CD4-positive, alpha-beta T cell treated with Interleukin-10 for 1 hour (primary cell): ENCODE data around the gene USH2A.
"Not testable (repeated sequence)": the region's sequence is repeated elsewhere in the genome, so short reads cannot be mapped to it uniquely, and the experiment has no call there.

Experiments
- DNase-seq: peaks from one replicate; pipeline ENCODE4 v3.0.0-alpha.2; 2020

The USH2A gene

GRCh38 chr1:216186141-216186540 lies 237.1 kb downstream of the USH2A start:
- no peak for DNase-seq

DNA sequence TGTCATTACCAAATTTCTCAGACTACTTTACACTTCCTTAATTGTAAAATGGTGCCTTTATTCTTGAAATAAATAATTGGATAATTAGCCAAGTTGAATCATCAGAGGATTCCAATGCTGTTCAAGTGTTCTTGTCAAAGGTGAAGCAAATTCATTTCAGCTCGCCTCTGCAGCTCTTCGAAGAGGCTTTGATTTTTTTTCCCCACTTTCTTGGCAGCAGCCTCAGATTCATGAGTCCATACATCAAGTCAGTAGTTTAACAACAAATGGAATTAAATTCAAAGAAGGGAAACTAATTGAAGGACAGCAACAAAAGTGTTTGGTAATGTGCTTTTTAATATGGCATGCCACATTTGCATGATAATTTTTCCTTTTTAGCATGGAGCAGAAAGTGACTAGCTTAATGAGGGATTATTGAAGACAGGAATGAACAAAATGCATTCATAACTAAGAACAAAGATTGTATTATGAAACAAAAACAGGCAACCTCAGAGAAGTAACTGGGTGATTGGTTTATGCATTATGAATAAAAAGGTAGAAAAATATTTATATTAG lies 239.0 kb downstream of the USH2A start:
- no peak for DNase-seq

GRCh38 chr1:216183454-216183853 lies 239.8 kb downstream of the USH2A start:
- DNase-seq = no peak

DNA sequence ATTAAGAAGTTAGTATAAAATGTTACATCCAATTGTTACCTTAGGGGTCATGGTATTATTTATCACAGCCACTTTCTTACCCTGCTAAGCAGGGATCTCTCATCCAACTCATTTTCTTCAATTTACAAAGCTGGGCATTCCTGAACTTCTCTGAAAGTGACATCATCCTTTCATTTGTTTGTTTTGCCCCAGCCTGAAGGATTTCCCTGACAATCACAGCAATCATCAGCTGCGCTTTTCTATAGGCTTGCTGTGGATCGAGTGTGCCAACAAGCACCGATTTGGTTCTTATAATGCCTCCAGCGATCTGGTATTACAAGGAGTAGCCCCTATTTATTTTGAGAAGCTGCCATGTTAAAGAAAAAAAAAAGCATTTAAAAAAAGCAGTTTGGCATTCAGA lies 240.2 kb downstream of the USH2A start:
- DNase-seq = no peak

- DNase-seq = no peak
These were observed 241.7 kb downstream of the USH2A start for GRCh38 chr1:216181590-216181989.

DNA sequence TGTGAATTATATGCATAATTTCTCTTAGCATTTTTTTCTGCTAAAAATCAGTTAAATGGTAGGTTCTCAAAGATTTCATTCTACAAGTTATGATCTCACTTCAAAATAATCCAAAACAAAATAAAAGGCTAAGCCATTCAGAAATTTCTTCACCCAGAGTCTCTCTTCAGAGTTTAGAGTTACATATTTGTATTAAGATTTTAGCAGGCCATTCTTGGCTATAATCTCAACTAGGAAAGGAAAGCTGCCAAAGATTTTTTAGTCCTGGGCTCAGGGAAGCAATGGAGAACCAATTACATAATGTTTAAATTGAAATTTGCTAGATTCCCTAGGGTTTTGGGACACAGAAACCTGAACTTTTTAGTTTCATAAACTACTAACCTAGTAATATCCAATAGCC lies 245.0 kb downstream of the USH2A start:
- DNase-seq = no peak

DNA sequence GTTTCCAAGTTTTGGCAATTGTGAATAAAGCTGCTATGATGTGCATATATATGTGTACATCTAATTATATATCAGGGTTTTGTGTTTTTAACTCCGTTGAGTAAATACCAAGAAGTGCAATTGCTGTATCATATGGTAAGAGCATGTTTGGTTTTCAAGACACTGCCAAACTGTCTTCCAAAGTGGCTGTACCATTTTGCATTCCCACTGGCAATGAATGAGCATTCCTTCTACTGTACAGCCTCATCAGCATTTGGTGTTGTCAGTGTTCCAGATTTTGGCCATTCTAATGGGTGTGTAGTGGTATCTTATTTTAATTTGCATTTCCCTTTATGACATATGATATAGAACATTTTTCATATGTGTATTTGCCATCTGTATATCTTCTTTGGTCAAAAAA lies 246.3 kb downstream of the USH2A start:
- DNase-seq = no peak

DNA sequence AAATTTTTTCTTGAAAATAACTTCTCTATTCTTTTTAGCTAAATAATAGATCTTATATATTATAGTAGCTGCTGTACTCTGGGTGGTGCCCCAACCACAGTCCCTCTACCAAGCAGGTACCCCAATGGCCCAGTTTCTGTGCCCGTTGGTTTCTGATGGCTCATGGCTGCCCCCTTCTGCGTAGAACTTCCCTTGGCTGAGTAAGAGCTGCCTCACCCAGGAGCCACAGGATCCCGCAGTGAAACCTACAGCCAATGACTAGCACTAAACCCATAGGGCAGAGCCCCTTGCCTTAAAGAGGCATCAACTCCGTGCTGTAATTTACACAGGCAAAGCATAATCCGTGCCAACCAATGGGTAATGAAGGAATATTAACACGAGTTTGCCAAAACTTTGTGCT lies 247.5 kb downstream of the USH2A start:
- DNase-seq = no peak

DNA sequence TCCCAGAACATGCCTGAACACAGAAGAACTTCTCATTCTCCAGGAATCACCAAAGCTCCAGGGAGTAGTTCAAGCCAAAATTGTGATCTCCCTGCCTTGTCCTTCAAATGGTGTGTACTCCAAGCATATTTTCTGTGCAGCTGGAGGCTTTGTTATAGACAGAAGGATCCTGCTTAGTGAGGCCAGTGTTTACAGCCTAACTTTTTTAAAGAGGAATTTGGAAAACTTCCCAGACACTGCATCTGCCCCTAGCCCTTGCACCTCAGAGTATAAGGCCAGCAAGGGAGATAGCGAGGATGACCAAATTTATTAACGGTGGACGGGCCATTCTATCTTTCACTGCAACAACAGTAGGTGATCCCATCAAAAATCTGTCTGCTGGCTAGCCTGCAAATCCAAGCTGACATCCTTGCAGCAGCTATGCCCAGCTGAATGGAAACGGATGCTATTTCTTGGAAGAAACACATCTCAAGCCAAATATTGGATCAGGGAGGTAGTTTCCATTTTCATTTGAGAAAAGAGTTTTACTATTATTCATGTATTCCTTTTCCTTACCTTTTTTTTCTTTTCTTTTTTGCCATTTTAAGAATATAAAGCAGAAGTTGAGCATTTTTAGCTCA lies 249.8 kb downstream of the USH2A start:
- DNase-seq = no peak

GRCh38 chr1:216169351-216169750 lies 253.9 kb downstream of the USH2A start:
- DNase-seq = no peak

DNA sequence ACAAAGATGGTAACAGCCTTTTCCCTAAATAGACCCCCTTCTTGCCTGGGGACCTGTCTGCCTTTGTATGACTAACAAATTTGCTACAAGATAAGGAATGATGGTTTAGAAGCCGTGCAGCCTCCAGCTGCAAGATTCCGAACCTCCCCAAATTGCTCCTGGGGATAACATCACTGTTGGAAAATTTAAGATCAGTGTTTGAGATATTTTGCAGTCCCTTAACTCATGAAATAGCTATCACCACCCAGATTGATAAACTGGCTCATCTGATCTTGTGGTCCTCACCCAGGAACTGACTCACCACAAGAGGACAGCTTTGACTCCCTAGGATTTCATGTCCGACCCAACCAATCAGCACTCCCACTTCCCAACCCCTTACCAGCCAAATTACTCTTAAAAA lies 254.7 kb downstream of the USH2A start:
- DNase-seq = no peak

DNA sequence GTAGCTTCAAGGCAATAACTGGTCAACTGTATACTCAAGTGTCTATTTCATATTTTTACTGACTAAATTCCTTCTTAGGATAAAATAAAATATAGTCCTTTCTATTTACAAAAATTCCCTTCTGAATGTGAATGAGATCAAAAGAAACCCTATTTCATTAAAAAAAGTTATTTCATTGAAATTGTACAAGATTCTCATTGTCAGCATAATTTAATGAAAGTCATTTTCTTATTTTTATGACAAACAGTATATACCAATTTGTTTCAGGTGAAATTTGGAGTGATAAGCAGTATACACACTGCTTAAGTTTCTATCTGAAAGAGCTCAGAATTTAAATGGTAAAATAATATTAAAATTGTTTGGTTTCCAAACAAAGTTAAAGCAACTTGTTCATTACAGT lies 269.2 kb downstream of the USH2A start:
- DNase-seq = no peak

GRCh38 chr1:216153130-216153529 lies 270.1 kb downstream of the USH2A start:
- DNase-seq = no peak

- DNase-seq = not testable (repeated sequence)
These were observed 277.7 kb downstream of the USH2A start for GRCh38 chr1:216145451-216146018.

GRCh38 chr1:216144661-216145450 lies 278.4 kb downstream of the USH2A start:
- DNase-seq = no peak

DNA sequence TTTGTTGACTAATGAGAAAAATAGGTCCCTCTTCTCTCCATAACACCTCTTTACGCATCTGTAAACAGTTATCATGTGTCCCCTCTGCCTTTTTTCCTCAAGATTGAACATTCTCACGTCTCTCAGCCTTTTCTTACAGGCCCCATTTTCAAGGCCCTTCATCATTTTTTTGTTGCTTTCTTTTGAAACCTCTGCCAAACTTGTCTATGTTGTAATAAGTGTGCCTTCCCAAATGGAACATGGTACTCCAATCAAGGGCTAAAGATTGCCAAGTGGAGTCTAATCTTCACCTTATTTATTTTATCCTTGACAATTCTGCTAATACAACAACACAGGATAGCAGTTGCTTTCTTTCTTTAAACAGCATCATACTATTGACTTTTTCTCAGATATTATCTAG lies 280.3 kb downstream of the USH2A start:
- DNase-seq = no peak

GRCh38 chr1:216140730-216141524 lies 282.3 kb downstream of the USH2A start:
- DNase-seq = no peak

- DNase-seq = no peak
These were observed 299.0 kb downstream of the USH2A start for GRCh38 chr1:216124192-216124781.

DNA sequence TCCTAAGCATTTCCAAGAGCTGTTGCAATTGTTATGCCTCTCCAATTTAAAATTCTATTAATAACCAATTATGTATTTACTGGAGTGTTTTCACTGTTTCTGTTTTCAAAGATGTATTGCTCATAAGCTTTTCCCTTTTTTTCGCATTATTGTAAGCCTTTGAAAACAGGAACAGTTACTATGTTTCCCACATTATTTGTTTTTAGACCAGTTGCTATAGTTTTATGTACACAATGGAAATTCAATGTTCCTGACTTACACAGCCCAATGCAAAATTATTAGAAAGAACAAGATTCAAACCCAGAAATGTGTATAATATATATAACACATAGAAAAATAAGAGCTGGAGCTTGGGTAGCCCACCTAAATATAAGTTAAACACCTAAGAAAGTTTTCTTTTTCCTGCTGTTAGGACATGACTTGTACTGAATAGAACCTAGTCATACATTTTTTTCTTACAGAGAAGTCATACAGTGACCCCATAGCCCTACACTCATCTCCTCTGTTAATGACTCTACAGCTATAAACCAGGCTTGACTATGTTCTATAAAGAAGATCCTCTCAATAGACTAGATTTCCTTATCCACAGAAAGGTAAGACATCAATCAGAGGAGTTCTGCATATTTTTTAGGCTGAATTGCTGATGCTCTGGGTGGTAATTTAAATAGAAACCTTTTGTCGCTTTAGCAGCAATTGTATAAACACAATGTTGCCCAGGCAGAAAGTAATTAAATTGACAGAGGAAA lies 299.6 kb downstream of the USH2A start:
- DNase-seq = no peak

GRCh38 chr1:216119600-216119999 lies 303.6 kb downstream of the USH2A start:
- DNase-seq = no peak

DNA sequence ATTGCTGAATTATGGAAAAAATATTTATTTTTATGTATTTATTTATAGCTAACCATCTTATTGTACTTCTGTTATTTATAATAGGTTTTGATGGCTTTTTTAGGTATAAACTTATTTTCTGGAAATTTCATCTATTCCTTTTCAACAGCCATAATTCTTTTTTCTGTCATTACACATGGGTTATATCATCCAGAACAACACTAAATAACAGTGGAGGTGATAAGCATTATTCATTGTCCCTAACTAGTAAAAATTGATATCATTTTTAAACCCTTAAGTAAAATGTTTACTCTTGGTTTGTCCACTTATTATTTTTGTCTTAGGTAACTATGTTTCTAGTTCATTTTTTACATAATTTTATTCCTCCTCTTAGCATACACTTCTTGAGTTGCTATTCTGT lies 309.1 kb downstream of the USH2A start:
- DNase-seq = no peak

DNA sequence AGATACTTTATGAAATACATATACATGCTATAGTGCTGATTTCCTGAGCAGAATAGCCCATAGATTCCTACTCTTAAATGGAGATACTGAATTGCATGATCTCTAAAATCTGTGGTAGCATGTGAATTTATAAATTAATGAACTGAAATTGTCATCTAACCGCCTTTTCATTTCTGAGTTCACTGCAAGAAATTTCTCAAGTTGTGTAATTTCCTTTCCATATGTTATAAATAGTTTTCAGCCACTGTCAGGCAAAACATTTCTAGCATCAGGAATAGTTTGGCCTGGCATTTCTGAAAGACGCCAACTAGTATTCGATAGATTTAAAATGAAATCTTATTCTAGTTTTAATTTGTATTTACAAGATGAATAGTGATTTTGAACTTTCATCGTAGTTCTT lies 310.1 kb downstream of the USH2A start:
- DNase-seq = no peak
